IMR-90 (cell line): ENCODE data around the gene RERE. TPM values are rescaled to one million over a fixed set of nuclear protein-coding genes. Genes with fewer than 3 reads are reported as not detected.

Source experiments
- ATAC-seq: fragments of 200-7000 bp; cut with Tn5 transposase; 2 replicates; pipeline ENCODE4 v1.9.1; 2020; ENCODE audit warnings: low read depth, mild to moderate bottlenecking, moderate library complexity
- BruUV-seq: library from RNA; stranded (reverse); fragments of 400-500 nt; replicated peaks from 2 replicates; lab custom pipeline; 2021; lab: Mats Ljungman, UMichigan
- CTCF ChIA-PET: fragments of 300-600 bp; formaldehyde crosslinking; extraction: SDS; loops from one replicate; lab custom pipeline; 2021; ENCODE audit warnings: antibody characterized with exemption; lab: Yijun Ruan, JAX
- POLR2A ChIA-PET: fragments of 300-600 bp; sonication (Branson Sonifier 250); formaldehyde crosslinking; loops from one replicate; lab custom pipeline; 2022; ENCODE audit warnings: antibody characterized with exemption; ENCODE audit not compliant: unreplicated experiment; lab: Charles Lee
- DNase-seq: peaks from one replicate; pipeline ENCODE4 v3.0.0; 2013
- H2AFZ ChIP-seq: replicated peaks from 2 replicates; pipeline ENCODE3; 2013; ENCODE audit warnings: low read length, mild to moderate bottlenecking; ENCODE audit not compliant: poor library complexity
- H2AK5ac ChIP-seq: 2 replicates; pipeline ENCODE4 v1.6.1; 2013; ENCODE audit warnings: low read depth, low read length, inconsistent platforms
- H2AK9ac ChIP-seq: replicated peaks from 2 replicates; pipeline ENCODE3; 2013; ENCODE audit warnings: mild to moderate bottlenecking, low read depth, low read length, moderate library complexity; ENCODE audit not compliant: poor library complexity
- H2BK120ac ChIP-seq: 2 replicates; pipeline ENCODE4 v1.6.1; 2013; ENCODE audit warnings: low read depth, low read length, inconsistent platforms
- H2BK15ac ChIP-seq: 3 replicates; pipeline ENCODE4 v1.6.1; 2013; ENCODE audit warnings: low read depth, low read length, inconsistent platforms
- H2BK20ac ChIP-seq: 2 replicates; pipeline ENCODE4 v1.6.1; 2013; ENCODE audit warnings: low read depth, mild to moderate bottlenecking, inconsistent platforms, low read length, moderate library complexity
- H2BK5ac ChIP-seq: 2 replicates; pipeline ENCODE4 v1.6.1; 2013; ENCODE audit warnings: mild to moderate bottlenecking, low read depth, low read length, inconsistent platforms; ENCODE audit not compliant: poor library complexity, severe bottlenecking
- H3K14ac ChIP-seq: replicated peaks from 2 replicates; pipeline ENCODE4 v1.6.1; 2013; ENCODE audit warnings: low read depth, low read length, inconsistent platforms
- H3K18ac ChIP-seq: 2 replicates; pipeline ENCODE4 v1.6.1; 2013; ENCODE audit warnings: low read depth, low read length, control low read depth
- H3K23ac ChIP-seq: 2 replicates; pipeline ENCODE4 v1.6.1; 2013; ENCODE audit warnings: low read depth, low read length, inconsistent platforms
- H3K27ac ChIP-seq: 2 replicates; pipeline ENCODE4 v1.5.1; 2013; ENCODE audit warnings: mild to moderate bottlenecking, control low read depth, low read length; ENCODE audit not compliant: insufficient read depth
- H3K27me3 ChIP-seq: 2 replicates; pipeline ENCODE4 v1.6.1; 2013; ENCODE audit warnings: low read length; ENCODE audit not compliant: control insufficient read depth, insufficient read depth
- H3K36me3 ChIP-seq: 2 replicates; pipeline ENCODE4 v1.6.1; 2013; ENCODE audit warnings: low read length, mixed read lengths; ENCODE audit not compliant: control insufficient read depth, insufficient read depth
- H3K4ac ChIP-seq: 2 replicates; pipeline ENCODE4 v1.6.1; 2013; ENCODE audit warnings: low read depth, low read length, inconsistent platforms
- H3K4me1 ChIP-seq: 2 replicates; pipeline ENCODE4 v1.6.1; 2013; ENCODE audit warnings: low read length, mixed read lengths; ENCODE audit not compliant: control insufficient read depth, insufficient read depth
- H3K4me2 ChIP-seq: 2 replicates; pipeline ENCODE4 v1.6.1; 2013; ENCODE audit warnings: low read depth, mild to moderate bottlenecking, control low read depth, low read length, moderate library complexity
- H3K4me3 ChIP-seq: 2 replicates; pipeline ENCODE4 v1.5.1; 2013; ENCODE audit warnings: low read depth, mild to moderate bottlenecking, control low read depth, low read length, moderate library complexity; ENCODE audit not compliant: insufficient read depth
- H3K56ac ChIP-seq: 2 replicates; pipeline ENCODE4 v1.6.1; 2013; ENCODE audit warnings: low read length, inconsistent platforms; ENCODE audit not compliant: insufficient read depth; ENCODE audit errors: extremely low read depth
- H3K79me1 ChIP-seq, 2 experiments: 2 replicates each; pipeline ENCODE4 v1.6.1; 2013; ENCODE audit warnings: low read length in 2 of 2, inconsistent platforms in 1 of 2, low read depth in 1 of 2
- H3K9ac ChIP-seq: 2 replicates; pipeline ENCODE4 v1.6.1; 2013; ENCODE audit warnings: low read depth, low read length, control low read depth
- H3K9me1 ChIP-seq: 2 replicates; pipeline ENCODE4 v1.6.1; 2013; ENCODE audit warnings: low read length, inconsistent platforms; ENCODE audit not compliant: insufficient read depth
- H3K9me3 ChIP-seq: 2 replicates; pipeline ENCODE4 v1.6.1; 2013; ENCODE audit warnings: low read length; ENCODE audit not compliant: control insufficient read depth, insufficient read depth
- H4K20me1 ChIP-seq: 2 replicates; pipeline ENCODE4 v1.6.1; 2013; ENCODE audit warnings: low read length, inconsistent platforms; ENCODE audit not compliant: insufficient read depth
- H4K5ac ChIP-seq: 2 replicates; pipeline ENCODE4 v1.6.1; 2013; ENCODE audit warnings: mild to moderate bottlenecking, low read depth, low read length, control low read depth
- H4K8ac ChIP-seq, 2 experiments: 2 replicates each; pipeline ENCODE4 v1.6.1; 2013; ENCODE audit warnings: low read depth in 2 of 2, low read length in 2 of 2, control low read depth in 1 of 2, inconsistent platforms in 1 of 2
- H4K91ac ChIP-seq: 2 replicates; pipeline ENCODE4 v1.6.1; 2013; ENCODE audit warnings: low read depth, low read length, inconsistent platforms; ENCODE audit not compliant: insufficient read depth
- BHLHE40 ChIP-seq: fragments of 150-350 bp; IDR thresholded peaks from 2 replicates; pipeline ENCODE4 v1.6.1; 2016; ENCODE audit warnings: mild to moderate bottlenecking, low read depth, low read length
- CEBPB ChIP-seq: IDR thresholded peaks from 2 replicates; pipeline ENCODE4 v1.6.1; 2012; ENCODE audit warnings: low read depth, low read length, improper control_type of control experiment
- WGBS, 2 experiments: methylation state at CpG; one replicate each; pipeline versions ENCODE4 v1.1.5 to v1.1.7; 2013; ENCODE audit warnings: missing lambda C conversion rate in 2 of 2; ENCODE audit not compliant: insufficient read length in 1 of 2; ENCODE audit errors: extremely low coverage in 2 of 2; 5-methylcytosine and 5-hydroxymethylcytosine counted together
- dilution Hi-C: fragments of 300-500 bp; cut with HindIII; formaldehyde crosslinking; loops from one replicate; pipeline ENCODE4 v1.14.3; 2018; ENCODE audit warnings: low sequenced_read_pairs; ENCODE audit not compliant: unreplicated experiment
- in situ Hi-C: fragments of 300-500 bp; cut with MboI; formaldehyde crosslinking; loops from 3 replicates; pipeline ENCODE4 v1.14.3; 2019; ENCODE audit warnings: low sequenced_read_pairs, inconsistent platforms, mixed read lengths
- intact Hi-C: fragments of 100-400 bp; cut with micrococcal nuclease; formaldehyde crosslinking; loops from 2 replicates; pipeline ENCODE4 v1.10.0; 2022
- polyA plus RNA-seq, 3 experiments: library from polyadenylated mRNA; depleted of rRNA; stranded (reverse); fragments of >200 nt; gene quantifications; 2 replicates each; pipeline ENCODE4 v1.2.3, GENCODE V29; 2012; ENCODE audit warnings: low replicate concordance in 1 of 3
- total RNA-seq: library from RNA; depleted of rRNA; stranded (reverse); fragments of >200 nt; gene quantifications from 2 replicates; pipeline ENCODE4 v1.2.3, GENCODE V29; 2012

RERE gene
- total and polyA plus RNA-seq, 2 of the 4 experiments (the other 2 are of a cell fraction) = 11.5 to 25.1 TPM

- dilution Hi-C loops = no loop called here
- H3K23ac ChIP-seq = 0 out of 2 replicates have a peak overlapping the region, but pooled peaks have one; percentile 65
- no peak overlapping the region for H2BK120ac ChIP-seq
- no peaks in the 10 kb centered on the region for H3K27me3 ChIP-seq
- H2AK9ac ChIP-seq = no peak overlapping the region
- no peak overlapping the region for H3K14ac ChIP-seq
- ChIA-PET POLR2A (no interaction called here), CTCF (interaction anchor here (0.9 to 1.3 kb wide), 2 partner anchors 11 to 89 kb away, joined by 3 read pairs; no protein-coding TSS in a partner anchor)
- DNase-seq = no peak
- no peak overlapping the region for H2AK5ac ChIP-seq
- H4K5ac ChIP-seq = no peak overlapping the region
- H4K91ac ChIP-seq = no peak overlapping the region
- H2BK15ac ChIP-seq = no peak overlapping the region
- no peak overlapping the region for H2BK20ac ChIP-seq
- no peak overlapping the region for H2BK5ac ChIP-seq
- BruUV-seq = no TSS peak
- no peak overlapping the region for H3K4ac ChIP-seq
- no peak overlapping the region for H3K27ac ChIP-seq
- no peak overlapping the region for H4K8ac ChIP-seq
- no peaks in the 10 kb centered on the region for H3K9me3 ChIP-seq
- H2AFZ ChIP-seq = no peak overlapping the region
- intact Hi-C loops = no loop called here
- peaks cover 29 to 61% of the 10 kb centered on the region in 2 experiments for H3K79me1 ChIP-seq
- peaks cover 32% of the 10 kb centered on the region for H4K20me1 ChIP-seq
- no peak overlapping the region for H3K4me3 ChIP-seq
- ATAC-seq = no peak
- H3K36me3 ChIP-seq = 0 out of 2 replicates have a peak, but pooled peaks cover 2% of the 10 kb centered on the region
- no peak overlapping the region for H3K18ac ChIP-seq
- no peak overlapping the region for H3K56ac ChIP-seq
- no peak overlapping the region for H3K4me2 ChIP-seq
- TF ChIP-seq BHLHE40 = no peak
- TF ChIP-seq CEBPB = no peak
- in situ Hi-C loops = no loop called here
- no peak overlapping the region for H3K9ac ChIP-seq
- H3K4me1 ChIP-seq = peaks cover 1% of the 10 kb centered on the region; the same call in 1 of the 2 replicates
- WGBS, 2 experiments = no CpG with 5 or more reads among the region's 3 CpGs
- H3K9me1 ChIP-seq = peaks cover 9% of the 10 kb centered on the region
These were observed 234.4 kb downstream of the RERE start for GRCh38 chr1:8583031-8583430.
